Lower leg skin (tissue), 3 donors: Measurements from ENCODE around the gene RNGTT.

Experiments
- POLR2A ChIP-seq, 2 donors: fragments of 450-650 bp; IDR thresholded peaks; one replicate each; pipeline ENCODE4 v1.6.1; 2016 to 2017; ENCODE audit warnings: antibody characterized with exemption in 2 of 2, mild to moderate bottlenecking in 1 of 2, moderate library complexity in 1 of 2
- TF ChIP-seq, protein P1 (sequence below), 3 donors: fragments of 450-650 bp; IDR thresholded peaks; one replicate each; pipeline ENCODE4 v1.5.1; 2016; ENCODE audit warnings: antibody characterized with exemption in 3 of 3, mild to moderate bottlenecking in 3 of 3, moderate library complexity in 2 of 3

DNA sequence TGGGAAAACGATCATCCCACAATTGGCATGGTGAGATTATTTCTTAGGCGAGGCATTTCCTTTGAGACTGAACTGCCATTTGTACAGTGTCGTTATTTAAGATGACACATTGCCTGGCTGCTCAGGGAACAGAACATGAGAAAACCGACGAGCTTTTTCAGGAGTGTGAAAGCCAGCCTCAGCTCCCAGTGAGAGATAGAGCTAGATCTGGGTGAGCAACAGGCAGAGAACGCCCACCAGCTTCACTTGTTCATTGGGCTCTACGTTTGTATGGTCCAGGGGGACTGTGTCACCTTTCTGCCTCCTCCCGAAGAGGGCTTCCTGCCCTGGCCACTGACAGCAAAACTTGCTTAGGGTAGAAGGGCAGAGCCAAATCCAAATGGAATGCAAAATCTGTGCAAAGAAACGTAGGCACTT, 378.1 kb downstream of the RNGTT start:
- TF ChIP-seq POLR2A (IDR thresholded peaks at IDR 0.05): no peak
- TF ChIP-seq, protein P1, sequence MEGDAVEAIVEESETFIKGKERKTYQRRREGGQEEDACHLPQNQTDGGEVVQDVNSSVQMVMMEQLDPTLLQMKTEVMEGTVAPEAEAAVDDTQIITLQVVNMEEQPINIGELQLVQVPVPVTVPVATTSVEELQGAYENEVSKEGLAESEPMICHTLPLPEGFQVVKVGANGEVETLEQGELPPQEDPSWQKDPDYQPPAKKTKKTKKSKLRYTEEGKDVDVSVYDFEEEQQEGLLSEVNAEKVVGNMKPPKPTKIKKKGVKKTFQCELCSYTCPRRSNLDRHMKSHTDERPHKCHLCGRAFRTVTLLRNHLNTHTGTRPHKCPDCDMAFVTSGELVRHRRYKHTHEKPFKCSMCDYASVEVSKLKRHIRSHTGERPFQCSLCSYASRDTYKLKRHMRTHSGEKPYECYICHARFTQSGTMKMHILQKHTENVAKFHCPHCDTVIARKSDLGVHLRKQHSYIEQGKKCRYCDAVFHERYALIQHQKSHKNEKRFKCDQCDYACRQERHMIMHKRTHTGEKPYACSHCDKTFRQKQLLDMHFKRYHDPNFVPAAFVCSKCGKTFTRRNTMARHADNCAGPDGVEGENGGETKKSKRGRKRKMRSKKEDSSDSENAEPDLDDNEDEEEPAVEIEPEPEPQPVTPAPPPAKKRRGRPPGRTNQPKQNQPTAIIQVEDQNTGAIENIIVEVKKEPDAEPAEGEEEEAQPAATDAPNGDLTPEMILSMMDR (IDR thresholded peaks at IDR 0.05): no peak
